Activated naive CD4-positive, alpha-beta T cell treated with Interleukin-2 at 50 U/mL for 16 hours (primary cell): ENCODE measurements around the gene PTPN3.

Experiments
- DNase-seq: peaks from one replicate; pipeline ENCODE4 v3.0.0-alpha.2; 2020

The PTPN3 gene

GRCh38 chr9:109335121-109335520, 163.0 kb downstream of the PTPN3 start:
- DNase-seq = no peak

- no peak for DNase-seq
Measured at GRCh38 chr9:109331353-109331752, 166.8 kb downstream of the PTPN3 start.

GRCh38 chr9:109329638-109330258, 168.4 kb downstream of the PTPN3 start:
- no peak for DNase-seq

GRCh38 chr9:109328978-109329637, 169.0 kb downstream of the PTPN3 start:
- DNase-seq = no peak
